GM18873 (cell line): Measurements from ENCODE around the gene NOS1AP.
"Not testable (repeated sequence)": the region's sequence is repeated elsewhere in the genome, so short reads cannot be mapped to it uniquely, and the experiment has no call there.

Experiments used
- ATAC-seq: cut with Tn5 transposase; IDR thresholded peaks from one replicate; pipeline ENCODE4 v1.9.1; 2021; ENCODE audit warnings: mild to moderate bottlenecking, moderate library complexity, moderate number of reproducible peaks; ENCODE audit not compliant: unreplicated experiment, low FRiP score

The NOS1AP gene

DNA sequence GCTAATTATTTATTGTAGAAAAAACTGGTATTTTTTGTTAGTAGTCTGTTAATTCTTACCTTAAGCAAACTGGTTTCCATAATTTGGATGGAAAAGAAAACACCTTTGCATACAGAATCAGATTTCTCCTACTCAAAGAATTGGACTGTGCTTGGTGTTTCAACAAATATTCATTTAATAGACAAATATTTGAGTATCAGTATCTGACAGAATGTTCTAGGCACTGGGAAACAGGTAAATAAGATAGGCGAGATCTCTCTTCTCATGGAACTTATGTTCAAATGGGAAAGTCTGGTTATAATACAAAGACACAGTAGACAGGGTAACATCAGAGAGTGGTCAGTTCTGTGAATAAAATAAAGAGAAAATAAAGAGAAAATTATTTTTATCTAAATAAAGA, 119.9 kb downstream of the NOS1AP start:
- ATAC-seq, result no peak

DNA sequence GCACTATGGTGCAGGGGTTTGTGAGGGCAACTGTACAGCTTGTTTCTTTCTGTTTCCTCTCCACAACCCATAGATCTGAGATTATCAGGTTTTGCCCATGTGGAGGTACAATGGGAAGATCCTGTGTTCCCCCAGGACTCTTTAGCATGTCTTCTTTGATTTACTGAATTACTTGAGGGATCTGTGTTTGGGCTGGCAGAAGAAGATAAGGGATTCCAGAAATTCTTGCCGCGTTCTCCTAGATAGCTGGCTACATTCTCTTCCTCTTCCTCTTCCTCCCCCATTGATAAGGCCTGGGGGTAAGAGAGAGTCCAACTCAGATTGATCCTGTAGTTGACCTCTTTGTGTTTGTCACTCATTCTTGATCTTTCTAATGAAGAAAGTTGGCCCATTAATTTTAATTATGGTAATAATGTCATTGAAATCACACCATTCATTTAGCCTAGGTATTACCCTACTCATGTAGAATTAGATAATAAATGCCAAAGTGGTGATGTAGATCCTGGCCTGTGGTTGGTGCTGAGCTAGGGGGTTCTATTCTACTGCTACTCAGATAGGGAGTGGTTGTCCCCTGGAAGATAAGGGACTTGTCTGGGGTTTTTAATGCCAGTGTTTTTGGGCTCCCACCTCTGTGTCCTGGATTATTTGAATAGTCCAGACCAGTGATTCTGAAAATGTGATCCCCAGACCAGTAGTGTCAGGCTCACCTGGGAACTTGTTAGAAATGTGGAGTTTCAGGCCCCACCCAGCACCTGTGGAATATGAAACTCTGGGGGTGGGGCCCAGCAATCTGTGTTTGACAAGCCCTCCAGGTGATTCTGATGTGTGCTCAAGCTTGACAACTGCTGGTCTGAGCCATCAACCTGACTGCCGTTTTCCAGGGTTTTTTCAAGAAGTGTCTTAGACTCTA, 122.2 kb downstream of the NOS1AP start:
- ATAC-seq, result no peak

DNA sequence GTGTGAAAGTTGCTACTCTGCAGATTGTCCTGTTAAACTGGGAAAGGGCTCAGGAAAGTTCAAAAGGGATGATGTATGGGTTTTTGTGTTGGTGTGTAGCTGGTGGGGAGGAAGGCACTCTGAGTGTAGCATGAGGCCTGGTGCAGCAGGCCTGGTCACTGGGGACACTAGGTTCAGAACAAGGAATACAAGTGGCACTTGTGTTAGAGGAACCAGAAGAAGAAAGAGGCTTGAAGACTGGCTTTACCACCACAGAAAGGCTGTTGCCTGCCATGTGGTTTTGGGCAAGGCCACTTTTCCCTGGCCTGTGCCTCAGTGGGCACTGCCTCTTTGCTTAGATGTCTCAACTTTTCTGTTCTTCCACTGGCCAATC, 122.8 kb downstream of the NOS1AP start:
- ATAC-seq, result no peak

DNA sequence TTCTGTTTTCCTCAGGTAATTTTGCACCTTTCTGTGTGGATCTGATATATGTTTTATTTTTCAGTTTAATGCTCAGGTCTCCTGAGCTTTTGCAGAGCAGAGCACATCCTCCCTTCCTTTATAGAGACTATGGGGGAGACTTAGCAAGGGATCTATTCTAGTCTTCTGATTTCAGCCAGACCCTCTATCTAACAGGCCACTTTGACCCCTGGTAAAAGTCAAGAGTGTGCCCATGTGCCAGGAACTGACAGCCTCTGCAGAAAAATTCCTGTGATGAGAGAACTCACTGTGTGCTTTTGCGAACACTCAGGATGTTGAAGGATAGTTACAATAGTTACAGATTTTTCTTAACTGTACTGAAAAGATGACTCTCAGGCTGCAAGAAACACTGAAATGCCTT, 123.3 kb downstream of the NOS1AP start:
- no peak for ATAC-seq

DNA sequence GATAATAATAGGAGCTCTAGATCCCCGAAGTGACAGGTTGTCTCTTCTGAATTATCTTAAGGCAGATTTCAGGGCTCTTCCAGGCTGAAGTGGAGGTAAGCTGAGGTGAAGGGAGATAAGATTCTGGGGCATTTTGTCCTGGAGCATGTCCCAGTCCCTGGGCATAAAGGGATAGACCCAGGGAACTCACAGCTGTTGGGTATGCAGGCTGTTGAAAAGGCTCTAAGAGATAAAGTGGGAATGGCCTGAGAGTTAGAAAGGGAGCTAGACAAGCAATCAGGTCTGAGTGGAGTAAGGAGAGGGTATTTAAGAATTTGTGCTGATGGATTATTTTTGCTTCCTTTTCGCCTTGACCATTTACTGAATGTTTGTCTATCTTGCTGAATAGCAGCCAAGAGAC, 123.7 kb downstream of the NOS1AP start:
- no peak for ATAC-seq

DNA sequence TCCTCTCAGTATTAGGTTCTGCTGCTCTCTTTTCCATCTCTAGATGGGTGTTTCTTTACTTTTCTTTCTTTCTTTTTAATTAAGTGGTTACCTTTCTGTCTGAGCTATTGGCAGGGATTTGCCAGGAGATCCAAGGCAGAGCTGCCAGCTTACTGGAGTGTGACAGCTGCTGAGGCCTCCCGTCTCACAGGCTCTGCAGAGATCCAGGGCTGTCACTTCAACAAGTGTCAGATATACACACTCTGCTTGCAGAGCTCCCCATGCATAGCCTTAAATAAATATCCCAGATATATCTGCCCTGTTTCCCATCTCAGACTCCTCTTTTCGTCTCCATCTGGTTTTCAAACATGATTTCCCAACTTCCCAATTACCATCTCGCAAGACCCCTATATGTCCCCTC, 124.3 kb downstream of the NOS1AP start:
- ATAC-seq, result no peak

DNA sequence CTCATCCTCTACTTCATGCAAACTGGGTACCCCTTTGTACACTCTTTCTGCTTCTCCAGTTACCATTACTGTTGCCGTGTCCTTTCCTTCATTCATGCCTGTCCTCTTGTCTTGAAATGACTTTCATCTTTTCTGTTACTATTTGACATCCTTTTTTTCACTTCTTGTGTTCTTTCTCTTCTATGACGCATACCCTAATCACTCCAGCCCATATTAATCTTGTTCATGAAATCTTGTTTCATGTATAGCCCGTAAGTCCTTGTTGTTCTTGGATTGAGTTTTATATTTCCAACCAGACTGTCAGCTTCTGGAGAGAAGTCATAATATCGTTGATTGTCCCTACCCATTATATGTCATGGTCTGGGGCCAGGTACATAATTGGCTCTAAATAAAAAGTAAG, 126.1 kb downstream of the NOS1AP start:
- ATAC-seq, result no peak

DNA sequence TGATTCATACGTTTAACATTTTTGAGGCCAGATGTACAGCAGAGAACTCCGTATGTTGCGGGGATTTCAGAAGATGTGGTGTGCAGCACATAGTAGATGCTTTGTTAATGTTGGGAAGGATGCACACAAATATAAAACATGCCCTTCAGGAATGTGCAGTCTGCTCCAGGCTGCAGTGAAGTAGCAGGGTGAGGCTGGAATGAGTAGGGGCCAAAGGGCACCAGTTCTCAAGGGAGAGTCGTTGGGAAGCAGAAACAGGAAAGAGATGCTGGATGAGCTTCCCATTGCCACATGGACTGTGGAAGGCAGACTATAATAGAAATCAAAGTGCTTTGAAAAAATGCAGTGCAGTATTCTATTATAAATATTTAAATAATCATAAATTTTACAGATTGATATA, 126.9 kb downstream of the NOS1AP start:
- ATAC-seq, result no peak

DNA sequence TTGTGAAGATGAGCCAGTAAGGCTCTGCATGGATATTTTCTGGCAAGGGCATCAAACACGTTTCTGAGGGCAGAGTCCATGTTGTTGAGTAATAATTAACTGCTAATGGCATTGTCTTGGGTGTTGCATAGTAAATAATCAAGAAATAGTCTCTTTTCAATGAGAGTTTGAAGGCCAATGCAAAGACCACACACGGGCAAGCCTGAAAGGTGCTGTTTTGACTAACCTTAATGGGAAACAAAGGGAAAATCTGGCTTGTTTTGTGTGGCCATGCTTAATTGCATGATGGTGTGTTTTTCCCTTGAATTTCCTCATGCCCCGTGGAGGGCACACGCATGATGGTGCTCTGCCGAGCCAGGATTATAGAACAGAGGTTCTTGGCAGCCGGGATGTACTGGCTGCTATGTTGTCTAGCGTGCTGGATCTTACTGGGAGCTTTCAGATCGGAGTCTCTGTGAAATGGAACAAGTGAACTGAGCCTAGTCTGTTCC, 127.6 kb downstream of the NOS1AP start:
- ATAC-seq, result no peak

DNA sequence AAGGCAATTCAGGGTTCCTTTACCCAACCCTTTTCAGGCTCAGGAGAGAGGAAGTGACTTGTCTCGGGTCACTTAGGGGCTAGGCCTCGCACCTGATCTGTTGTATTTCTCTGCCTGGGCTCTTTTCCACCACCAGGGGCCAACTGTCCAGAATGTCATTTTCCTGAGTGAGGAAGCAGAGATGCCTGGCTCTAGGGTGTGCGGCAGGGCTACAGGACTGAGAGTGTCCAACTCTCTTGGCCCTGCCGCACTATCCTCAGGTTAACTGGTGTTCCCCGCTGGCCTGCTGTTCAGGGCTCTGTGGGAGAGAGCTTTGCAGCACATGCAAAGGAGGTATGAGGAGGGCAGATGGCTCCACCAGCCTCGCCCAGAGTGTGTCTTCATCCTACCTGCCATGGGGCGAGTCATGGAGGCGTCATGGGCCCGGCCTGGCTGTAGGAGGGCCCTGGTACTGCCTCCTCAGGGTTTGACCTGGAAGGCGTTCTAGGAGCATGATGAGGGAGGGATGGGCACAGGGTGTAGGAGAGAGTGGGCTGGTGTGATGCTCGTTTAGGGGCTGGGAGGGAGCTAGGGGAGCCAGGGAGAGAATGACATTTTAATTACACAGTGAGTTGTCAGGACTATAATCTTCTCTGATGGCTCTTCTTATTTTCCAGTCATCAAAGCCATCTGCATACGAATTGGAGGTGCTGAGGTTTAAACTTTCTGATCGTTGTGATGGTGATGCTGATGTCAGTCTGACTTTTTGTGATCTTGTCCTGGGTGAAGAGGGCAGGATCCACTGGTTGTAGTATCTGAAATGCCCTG, 128.3 kb downstream of the NOS1AP start:
- ATAC-seq, result no peak

DNA sequence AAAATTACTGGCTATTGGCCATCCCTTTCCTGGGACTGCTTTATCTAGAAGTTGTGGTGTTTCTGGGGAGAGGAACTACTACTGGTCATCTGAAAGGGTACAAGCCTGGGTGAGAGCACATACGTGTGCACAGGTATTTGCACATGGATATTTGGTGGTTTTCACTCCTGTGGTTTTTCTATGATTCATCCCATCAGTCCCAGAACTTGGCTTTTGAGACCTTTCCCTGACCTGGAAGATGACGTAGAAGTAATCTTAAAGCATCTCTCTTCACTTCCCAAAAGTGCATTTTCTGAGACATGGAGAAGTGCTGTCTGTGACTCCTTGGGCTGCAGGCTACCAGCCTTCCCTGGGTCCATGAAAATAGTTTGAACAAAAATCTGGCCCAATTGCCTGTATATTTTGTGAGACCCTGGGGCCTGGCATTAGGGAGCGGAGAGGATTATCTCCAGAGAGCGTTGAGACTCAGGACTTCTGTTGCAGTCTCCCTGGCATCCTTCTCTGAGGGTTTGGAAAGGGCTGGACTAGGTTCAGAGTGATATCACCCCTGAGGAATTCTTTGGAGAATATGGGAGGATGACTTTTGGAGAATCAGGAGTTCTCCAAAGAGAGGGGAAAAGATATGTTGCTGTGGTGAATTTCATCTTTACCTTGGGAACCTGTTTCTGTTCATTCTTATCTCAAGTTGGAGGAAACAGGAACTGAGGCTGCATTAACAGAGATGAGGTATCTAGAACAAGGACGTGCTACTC, 130.8 kb downstream of the NOS1AP start:
- no peak for ATAC-seq

DNA sequence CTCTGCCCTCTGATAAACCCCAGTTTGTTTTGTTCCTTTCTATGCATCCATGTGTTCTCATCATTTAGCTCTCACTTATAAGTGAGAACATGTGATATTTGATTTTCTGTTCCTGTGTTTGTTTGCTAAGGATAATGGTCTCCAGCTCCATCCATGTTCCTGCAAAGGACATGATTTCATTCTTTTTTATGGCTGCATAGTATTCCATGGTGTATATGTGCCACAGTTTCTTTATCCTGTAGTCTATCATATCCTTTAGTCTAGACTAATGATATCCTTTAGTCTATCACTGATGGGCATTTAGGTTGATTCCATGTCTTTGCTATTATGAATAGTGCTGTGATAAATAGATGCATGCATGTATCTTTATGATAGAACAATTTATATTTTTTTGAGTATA, 131.6 kb downstream of the NOS1AP start:
- ATAC-seq, result not testable (repeated sequence)

DNA sequence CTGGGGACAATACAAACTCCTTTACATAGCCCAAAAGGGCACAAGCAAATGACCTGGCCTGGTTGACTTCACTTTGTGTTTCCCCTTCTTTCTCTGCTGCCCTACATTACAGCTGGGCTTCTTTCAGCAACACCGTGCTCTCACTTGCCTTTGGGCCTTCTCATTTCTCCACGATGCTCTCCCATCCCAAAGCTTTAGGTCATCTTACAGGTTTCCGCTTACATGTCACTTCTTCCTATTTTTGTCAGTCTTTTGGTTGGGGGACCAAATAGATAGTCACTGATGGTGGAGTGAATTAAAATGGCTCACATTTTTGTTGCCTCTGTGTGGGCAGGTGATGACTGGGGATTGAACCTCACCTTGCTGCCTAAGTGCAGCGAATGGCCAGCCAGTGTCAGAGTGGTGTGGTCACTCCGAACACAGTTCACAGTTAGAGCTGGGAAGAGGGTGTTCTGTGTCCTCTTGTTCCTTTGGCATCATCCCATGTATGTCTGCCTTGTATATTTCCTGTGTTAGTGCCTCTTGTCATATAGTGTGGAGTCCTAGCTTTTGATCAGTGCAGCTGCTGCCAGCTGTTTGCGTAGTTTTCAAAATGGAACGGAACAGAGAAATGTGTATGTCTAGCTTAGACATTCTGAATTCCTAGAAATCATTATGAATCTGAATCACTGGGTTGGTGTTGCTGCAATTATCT, 134.8 kb downstream of the NOS1AP start:
- ATAC-seq, result no peak

DNA sequence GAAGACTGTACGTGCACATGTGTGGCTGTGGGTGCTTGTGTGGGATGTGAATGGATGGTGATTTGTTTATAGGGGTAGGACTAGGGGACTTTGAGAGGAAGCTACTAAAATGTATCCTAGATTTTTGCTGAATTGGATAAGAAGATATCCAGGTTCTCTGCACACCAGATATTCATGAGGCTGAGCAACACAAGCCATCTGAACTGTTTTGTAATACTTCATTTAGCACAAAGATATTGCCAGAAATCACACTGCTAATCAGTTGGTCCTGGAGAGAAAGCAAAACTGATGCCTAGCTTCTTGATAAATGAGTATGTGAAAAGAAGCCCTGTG, 135.3 kb downstream of the NOS1AP start:
- ATAC-seq, result no peak

DNA sequence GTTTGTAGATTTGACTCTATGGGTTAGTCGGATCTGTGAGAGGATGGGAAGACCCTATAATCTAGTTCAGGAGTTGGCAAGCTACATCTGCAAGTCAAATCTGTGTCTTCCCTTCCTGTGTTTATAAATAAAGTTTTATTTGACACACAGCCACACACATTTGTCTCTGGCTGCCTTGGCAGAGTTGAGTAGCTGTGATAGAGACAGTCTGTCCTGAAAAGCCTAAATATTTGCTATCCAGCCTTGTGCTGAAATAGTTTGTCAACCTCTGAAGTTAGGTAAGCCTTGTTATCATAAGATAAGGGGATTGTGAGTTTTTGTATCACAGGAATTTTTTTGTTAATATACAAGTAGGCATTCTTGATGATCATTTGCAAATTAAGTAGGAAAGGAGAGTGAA, 136.8 kb downstream of the NOS1AP start:
- no peak for ATAC-seq

DNA sequence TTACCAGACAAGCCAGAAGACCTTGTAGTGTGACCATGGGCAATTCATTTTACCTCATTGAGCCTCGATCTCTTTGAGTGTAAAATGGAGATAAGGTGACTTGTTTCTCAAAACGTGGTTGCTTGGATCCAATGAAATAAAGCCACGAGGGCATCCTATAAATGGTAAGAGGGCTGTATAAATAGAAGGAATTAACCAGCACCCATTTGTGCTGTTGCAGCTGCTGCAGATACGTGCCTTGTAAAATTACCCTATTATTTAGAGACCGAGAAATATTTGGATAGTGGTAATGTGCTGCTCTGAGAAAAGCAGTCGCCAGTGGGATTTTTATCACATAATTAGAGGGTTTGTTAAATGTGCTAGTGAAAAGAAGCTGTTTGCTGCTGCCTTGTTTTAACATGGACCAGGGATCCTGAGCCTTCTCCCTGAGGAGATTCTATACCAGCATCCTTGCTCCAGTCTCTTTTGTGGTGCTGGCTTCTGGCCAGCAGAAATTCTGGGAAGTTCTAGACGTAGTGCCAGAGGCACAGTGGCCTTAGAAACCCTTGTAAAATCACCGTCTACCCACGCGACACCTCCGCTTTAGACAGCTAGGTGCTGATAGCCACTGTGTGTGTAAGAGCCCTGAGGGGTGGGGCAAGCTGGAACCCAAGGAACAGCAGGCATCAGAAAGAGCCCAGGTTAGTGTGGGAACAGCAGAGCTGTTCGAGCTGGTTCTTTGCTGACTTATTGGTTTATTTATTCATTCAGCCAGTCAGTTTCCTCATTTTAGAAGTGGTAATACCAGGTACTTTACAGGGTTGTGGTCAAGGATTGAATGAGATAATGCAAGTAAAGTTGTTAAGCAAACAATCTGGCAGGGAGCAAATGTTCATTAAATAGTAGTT, 137.5 kb downstream of the NOS1AP start:
- ATAC-seq, result no peak

DNA sequence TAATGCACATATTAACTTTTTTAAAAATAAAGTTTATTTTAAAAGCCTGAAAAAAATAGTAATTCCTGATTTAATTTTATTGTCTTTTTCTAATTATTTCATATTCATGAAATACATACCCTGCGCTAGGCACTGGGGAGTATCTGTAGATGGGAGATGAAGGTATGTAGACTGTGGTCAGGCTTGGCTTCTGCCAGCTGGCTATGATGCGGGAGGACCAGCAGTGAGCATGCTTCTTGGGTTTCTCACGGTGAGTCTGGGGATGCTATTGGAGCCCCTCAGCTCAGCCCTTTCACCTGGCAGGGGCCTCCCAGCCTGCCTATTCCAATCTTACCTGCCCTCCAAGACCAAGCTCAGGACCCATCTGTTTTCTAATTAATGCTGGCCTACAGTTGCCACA, 138.4 kb downstream of the NOS1AP start:
- no peak for ATAC-seq

DNA sequence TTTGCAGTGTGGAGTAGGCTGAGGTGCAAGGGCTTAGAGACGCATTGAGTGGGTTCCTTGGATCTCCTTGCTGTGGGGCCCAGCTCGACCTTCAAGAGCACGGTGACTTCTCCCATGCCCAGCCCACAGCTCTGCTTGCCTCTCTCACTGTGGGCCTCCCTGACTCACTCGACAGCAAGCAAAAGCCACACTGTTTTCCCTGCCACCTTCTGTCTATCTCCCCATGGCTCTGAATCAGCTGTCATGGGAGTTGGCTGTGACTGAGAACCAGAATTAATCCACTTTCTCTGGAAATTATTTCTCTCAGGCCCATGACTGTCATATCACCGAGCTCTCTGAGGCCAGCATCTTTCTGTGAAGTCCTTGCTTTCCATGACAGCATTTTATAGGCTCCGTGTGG, 140.7 kb downstream of the NOS1AP start:
- ATAC-seq, result no peak

DNA sequence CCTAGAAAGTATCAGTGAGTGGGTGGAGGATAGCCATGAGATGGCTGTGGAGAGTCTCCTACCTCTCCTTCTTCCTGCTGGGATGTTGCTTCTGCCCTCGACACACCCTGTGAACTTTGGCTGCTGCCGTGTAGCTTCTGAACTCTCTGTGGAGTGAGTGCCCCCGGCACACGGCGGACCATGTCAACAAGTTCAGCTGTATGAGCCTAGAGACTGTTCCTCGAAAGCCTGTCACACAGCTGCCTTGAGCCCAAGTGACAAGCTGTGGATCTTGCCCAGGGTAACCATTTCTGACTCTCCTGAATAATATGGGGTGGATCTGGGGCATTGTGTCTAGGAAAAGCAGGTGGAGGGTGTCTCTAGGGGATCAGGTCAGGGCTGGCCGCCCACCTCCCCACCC, 143.2 kb downstream of the NOS1AP start:
- no peak for ATAC-seq
